ENCODE results near the gene SLAIN1.
"Not testable (repeated sequence)": the region's sequence is repeated elsewhere in the genome, so short reads cannot be mapped to it uniquely, and the experiment has no call there.

The SLAIN1 gene

GRCh38 chr13:77697217-77698103 is at the start of gene SLAIN1:
Gene SLAIN1 (plus strand): TSS chr13:77697687. CDS start chr13:77697914, 227 bp downstream.
- DNase-seq (ENCODE audit: low spot score) = peak; percentile 45

- no peak for DNase-seq (ENCODE audit: low spot score)
These were observed 47.1 kb upstream of the SLAIN1 start for GRCh38 chr13:77650409-77650808.

GRCh38 chr13:77653301-77653700 is 44.2 kb upstream of the SLAIN1 start:
- no peak for DNase-seq (ENCODE audit: low spot score)

GRCh38 chr13:77660016-77660415 is 37.5 kb upstream of the SLAIN1 start:
- not testable (repeated sequence) for DNase-seq (ENCODE audit: low spot score)

GRCh38 chr13:77660841-77661250 is 36.6 kb upstream of the SLAIN1 start:
- no peak for DNase-seq (ENCODE audit: low spot score)

GRCh38 chr13:77662301-77662700 is 35.2 kb upstream of the SLAIN1 start:
- not testable (repeated sequence) for DNase-seq (ENCODE audit: low spot score)

- DNase-seq (ENCODE audit: low spot score) = not testable (repeated sequence)
These were observed 34.7 kb upstream of the SLAIN1 start for GRCh38 chr13:77662831-77663230.

- DNase-seq (ENCODE audit: low spot score) = no peak
These were observed 22.6 kb upstream of the SLAIN1 start for GRCh38 chr13:77674852-77675251.

- no peak for DNase-seq (ENCODE audit: low spot score)
These were observed 18.7 kb upstream of the SLAIN1 start for GRCh38 chr13:77678691-77679235.

GRCh38 chr13:77687799-77688198 is 9.7 kb upstream of the SLAIN1 start:
- DNase-seq (ENCODE audit: low spot score) = no peak

- no peak for DNase-seq (ENCODE audit: low spot score)
These were observed 5.6 kb upstream of the SLAIN1 start for GRCh38 chr13:77691871-77692270.

GRCh38 chr13:77692746-77693448 is 4.6 kb upstream of the SLAIN1 start:
- DNase-seq (ENCODE audit: low spot score) = no peak

GRCh38 chr13:77693449-77693940 is 4.0 kb upstream of the SLAIN1 start:
- DNase-seq (ENCODE audit: low spot score) = no peak

GRCh38 chr13:77696006-77696878 is 1.2 kb upstream of the SLAIN1 start:
- no peak for DNase-seq (ENCODE audit: low spot score)

- no peak for DNase-seq (ENCODE audit: low spot score)
These were observed 639 bp upstream of the SLAIN1 start for GRCh38 chr13:77696879-77697216.

- DNase-seq (ENCODE audit: low spot score) = no peak
These were observed 943 bp downstream of the SLAIN1 start for GRCh38 chr13:77698201-77699058.

GRCh38 chr13:77699059-77699680 is 1.7 kb downstream of the SLAIN1 start:
- no peak for DNase-seq (ENCODE audit: low spot score)

- no peak for DNase-seq (ENCODE audit: low spot score)
These were observed 3.8 kb downstream of the SLAIN1 start for GRCh38 chr13:77701305-77701704.

GRCh38 chr13:77702366-77702765 is 4.9 kb downstream of the SLAIN1 start:
- no peak for DNase-seq (ENCODE audit: low spot score)

- DNase-seq (ENCODE audit: low spot score) = no peak
These were observed 5.9 kb downstream of the SLAIN1 start for GRCh38 chr13:77703408-77703807.
